Measurements from ENCODE around the gene MFSD8. TPM values are rescaled to one million over a fixed set of nuclear protein-coding genes. Genes with fewer than 3 reads are reported as not detected.

Gene MFSD8
- total RNA-seq, 1 experiment from 2014 or later, result 24.0 TPM

- peaks cover 0 to 8% (median 5%) of the 10 kb centered on the region in 3 experiments; a peak in 4 of 7 replicates for H3K36me3 Mint-ChIP-seq (ENCODE audit: insufficient read depth in 1 of 3, low read depth in 3 of 3)
- Histone ChIP-seq H3K56ac (ENCODE audit: insufficient read length, low read depth, low read length) (no peak overlapping the region), H2BK20ac (ENCODE audit: low read depth, low read length, poor library complexity, severe bottlenecking) (no peak overlapping the region), H4K8ac (replicated peaks; ENCODE audit: insufficient read length, low read depth, low read length) (no peak overlapping the region), H2BK5ac (ENCODE audit: insufficient read length, low read length) (no peak overlapping the region), H2BK120ac (ENCODE audit: low read depth, low read length, poor library complexity, severe bottlenecking) (no peak overlapping the region), H3K4me2 (ENCODE audit: insufficient read depth, insufficient read length, low read length) (no peak overlapping the region), H2BK12ac (ENCODE audit: insufficient read length, low read depth, low read length) (no peak overlapping the region), H3K23ac (ENCODE audit: insufficient read length, low read depth, low read length) (no peak overlapping the region), H3K27ac (ENCODE audit: insufficient read length, low read depth, low read length) (no peak overlapping the region), H3K9ac (ENCODE audit: extremely low read depth, insufficient read length, low read length) (no peak overlapping the region), H3K27me3 (ENCODE audit: insufficient read depth, low read length) (no peaks in the 10 kb centered on the region), H4K20me1 (ENCODE audit: control insufficient read depth, insufficient read depth, insufficient read length) (no peaks in the 10 kb centered on the region), H2AK5ac (ENCODE audit: insufficient read length, low read length) (no peak overlapping the region), H3T11ph (ENCODE audit: low read length) (no peak overlapping the region), H3K4me1 (ENCODE audit: insufficient read depth, low read length) (no peaks in the 10 kb centered on the region), H3K79me2 (ENCODE audit: insufficient read depth, low read length) (no peaks in the 10 kb centered on the region; the same call in 1 of the 2 replicates), H4K91ac (ENCODE audit: insufficient read length, low read depth, low read length) (no peak overlapping the region), H2BK15ac (ENCODE audit: low read depth, low read length) (no peak overlapping the region), H3K79me1 (ENCODE audit: insufficient read depth, low read depth, low read length, poor library complexity, severe bottlenecking) (no peaks in the 10 kb centered on the region), H3K18ac (ENCODE audit: insufficient read length, low read depth, low read length) (no peak overlapping the region), H3K9me3 (ENCODE audit: control insufficient read depth, low read depth, low read length) (no peaks in the 10 kb centered on the region), H3K14ac (ENCODE audit: insufficient read depth, low read length) (no peak overlapping the region), H3K23me2 (ENCODE audit: insufficient read length, low read depth, low read length, poor library complexity, severe bottlenecking) (no peaks in the 10 kb centered on the region), H3K4ac (ENCODE audit: low read depth, low read length) (no peak overlapping the region), H4K5ac (ENCODE audit: insufficient read length, low read depth, low read length) (no peak overlapping the region), H2AFZ (ENCODE audit: low read length) (no peak overlapping the region)
- no peak overlapping the region for H3K4me3 Mint-ChIP-seq
- no peak for DNase-seq
- 0 out of 7 replicates have a peak overlapping the region, but pooled peaks of 1 of the 3 experiments have one; percentile 1 for H3K27ac Mint-ChIP-seq
- TF ChIP-seq CTCF (conservative IDR thresholded peaks at IDR 0.05), result no peak
- H3K9me3 Mint-ChIP-seq, result no peaks in the 10 kb centered on the region
- H3K27me3 Mint-ChIP-seq (ENCODE audit: low read depth), result no peaks in the 10 kb centered on the region
- H3K4me1 Mint-ChIP-seq, result peaks cover 0 to 4% of the 10 kb centered on the region in 2 experiments; a peak in 1 of 4 replicates
Measured at GRCh38 chr4:127870281-127870680, 94.7 kb downstream of the MFSD8 start.

All from H9 (cell line).